ENCODE data around the gene DHRS4. TPM values are rescaled to one million over a fixed set of nuclear protein-coding genes. Genes with fewer than 3 reads are reported as not detected.
"Not testable (repeated sequence)": the region's sequence is repeated elsewhere in the genome, so short reads cannot be mapped to it uniquely, and the experiment has no call there.

DHRS4 gene
- total and polyA plus RNA-seq, 8 donors, result 28.1 to 41.4 (median 37.1) TPM

DNA sequence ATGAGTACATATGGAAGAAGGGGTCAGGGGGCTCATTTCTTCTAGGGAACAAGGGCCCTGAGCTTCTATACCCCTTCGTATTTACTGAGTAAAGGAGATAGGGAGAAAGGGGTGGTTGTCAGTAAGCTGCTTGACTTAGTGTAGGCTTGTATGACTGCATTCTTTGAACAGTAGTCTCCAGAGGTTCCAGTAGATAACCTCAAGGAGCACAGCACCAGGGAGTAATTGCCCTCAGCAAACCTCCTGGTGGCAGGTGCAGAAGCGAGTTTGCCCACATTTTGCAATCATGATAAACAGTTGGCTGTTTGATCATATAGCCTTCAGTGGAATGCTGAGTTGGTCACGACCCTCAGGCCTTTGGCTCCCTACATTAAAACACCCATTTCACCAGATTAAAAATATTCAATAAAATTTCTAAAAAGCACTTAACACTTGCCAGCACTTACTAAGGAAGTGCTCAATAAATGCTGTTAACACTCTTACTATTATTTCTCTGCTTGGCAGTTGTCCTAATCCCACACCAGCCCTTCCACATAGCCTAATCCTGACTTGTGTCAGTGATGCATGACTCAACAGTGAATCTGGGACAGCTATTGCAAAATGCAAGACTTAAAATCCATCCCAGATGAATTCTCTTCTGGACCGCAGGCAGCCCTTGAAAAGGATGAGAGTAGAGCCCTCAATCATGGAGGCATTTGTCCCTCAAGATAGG is 31.5 kb downstream of the DHRS4 start:
- no peak overlapping the region for H3K4me3 ChIP-seq
- ATAC-seq (no peak), DNase-seq (no peak)
- H3K27me3 ChIP-seq, result no peaks in the 10 kb centered on the region
- intact Hi-C loops (cut with DNase I), result no loop called here
- H3K27ac ChIP-seq, result peak overlapping the region in 1 of 2 donors; percentile 7
- H3K4me1 ChIP-seq, result peaks cover 13 to 20% of the 10 kb centered on the region in 2 donors
- H3K9me3 ChIP-seq, result no peaks in the 10 kb centered on the region
- TF ChIP-seq, protein P1, sequence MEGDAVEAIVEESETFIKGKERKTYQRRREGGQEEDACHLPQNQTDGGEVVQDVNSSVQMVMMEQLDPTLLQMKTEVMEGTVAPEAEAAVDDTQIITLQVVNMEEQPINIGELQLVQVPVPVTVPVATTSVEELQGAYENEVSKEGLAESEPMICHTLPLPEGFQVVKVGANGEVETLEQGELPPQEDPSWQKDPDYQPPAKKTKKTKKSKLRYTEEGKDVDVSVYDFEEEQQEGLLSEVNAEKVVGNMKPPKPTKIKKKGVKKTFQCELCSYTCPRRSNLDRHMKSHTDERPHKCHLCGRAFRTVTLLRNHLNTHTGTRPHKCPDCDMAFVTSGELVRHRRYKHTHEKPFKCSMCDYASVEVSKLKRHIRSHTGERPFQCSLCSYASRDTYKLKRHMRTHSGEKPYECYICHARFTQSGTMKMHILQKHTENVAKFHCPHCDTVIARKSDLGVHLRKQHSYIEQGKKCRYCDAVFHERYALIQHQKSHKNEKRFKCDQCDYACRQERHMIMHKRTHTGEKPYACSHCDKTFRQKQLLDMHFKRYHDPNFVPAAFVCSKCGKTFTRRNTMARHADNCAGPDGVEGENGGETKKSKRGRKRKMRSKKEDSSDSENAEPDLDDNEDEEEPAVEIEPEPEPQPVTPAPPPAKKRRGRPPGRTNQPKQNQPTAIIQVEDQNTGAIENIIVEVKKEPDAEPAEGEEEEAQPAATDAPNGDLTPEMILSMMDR (IDR thresholded peaks at IDR 0.05), result no peak
- no peaks in the 10 kb centered on the region for H3K36me3 ChIP-seq

DNA sequence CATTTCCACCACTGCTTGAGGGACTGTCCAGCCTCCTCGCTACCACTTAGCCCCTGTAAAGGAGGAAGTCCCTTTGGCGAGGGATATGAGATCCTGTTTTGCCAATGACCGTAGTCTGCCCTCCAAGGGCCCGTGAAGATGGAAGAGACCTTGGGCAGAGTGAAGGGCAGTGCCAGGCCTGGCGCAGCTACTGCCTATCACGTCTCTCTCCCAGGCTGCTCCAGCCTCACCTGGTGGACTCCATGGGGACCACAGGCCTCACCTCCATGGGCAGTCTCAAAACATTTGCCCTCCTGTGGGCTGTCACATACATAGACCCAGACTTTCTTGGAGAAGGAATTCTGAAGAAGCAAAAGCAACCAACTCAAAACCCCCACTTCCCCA is 34.6 kb downstream of the DHRS4 start:
- H3K27me3 ChIP-seq; intact Hi-C loops (cut with DNase I); H3K36me3 ChIP-seq; H3K9me3 ChIP-seq; DNase-seq: not testable (repeated sequence)
- Histone ChIP-seq H3K4me3 (peak overlapping the region; percentile 35 to 50), H3K27ac (peak overlapping the region; percentile 75), H3K4me1 (peaks cover 13 to 22% of the 10 kb centered on the region in 2 donors)
- peak; percentile 21 for ATAC-seq

DNA sequence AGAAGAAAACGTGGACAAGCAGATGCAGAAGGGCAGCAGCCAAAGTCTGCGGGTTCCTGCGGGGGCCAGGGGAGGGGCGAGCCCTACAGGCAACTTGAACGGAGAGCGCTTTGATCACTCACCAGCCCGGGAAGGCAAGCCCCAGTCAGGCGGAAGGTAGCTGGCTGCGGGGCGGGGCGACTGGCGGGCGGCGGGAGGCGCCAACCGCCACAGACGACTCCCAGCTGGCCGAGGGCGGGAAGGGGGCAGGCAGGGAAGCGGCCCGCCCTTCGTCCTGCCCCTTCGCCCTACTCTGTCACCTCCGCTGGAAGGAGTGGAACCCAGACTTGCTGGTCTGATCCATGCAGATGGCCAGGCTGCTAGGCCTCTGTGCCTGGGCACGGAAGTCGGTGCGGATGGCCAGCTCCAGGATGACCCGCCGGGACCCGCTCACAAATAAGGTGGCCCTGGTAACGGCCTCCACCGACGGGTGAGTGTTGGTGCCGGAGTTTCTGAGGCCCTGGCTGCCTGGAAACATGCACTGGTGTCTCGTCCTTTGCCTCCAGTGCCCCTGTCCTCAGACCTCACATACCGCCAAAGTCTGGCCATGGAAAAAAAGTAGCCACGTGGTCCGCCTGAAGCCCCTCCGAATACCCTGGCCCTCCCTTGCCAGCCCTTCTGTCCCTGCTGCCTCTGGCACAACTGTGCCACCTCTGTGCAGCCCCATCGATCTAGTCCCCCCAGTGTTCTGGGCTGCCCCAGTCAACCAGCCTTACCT is 35.2 kb downstream of the DHRS4 start, which contains the start of gene DHRS4L2:
Gene DHRS4L2 (plus strand): TSS at position 323 of the 757 bp plus-strand sequence. CDS start 19 bp downstream, at position 342.
- Histone ChIP-seq H3K4me1 (peaks cover 13 to 22% of the 10 kb centered on the region in 2 donors), H3K4me3 (peak within 1 kb of the TSS; percentile 35 to 50), H3K27ac (peak within 1 kb of the TSS; percentile 75)
- H3K36me3 ChIP-seq; H3K9me3 ChIP-seq; H3K27me3 ChIP-seq; intact Hi-C loops (cut with DNase I): not testable (repeated sequence)
- peak; percentile 98 for ATAC-seq
- peak; percentile 66 to 98 (median 88) for DNase-seq

DNA sequence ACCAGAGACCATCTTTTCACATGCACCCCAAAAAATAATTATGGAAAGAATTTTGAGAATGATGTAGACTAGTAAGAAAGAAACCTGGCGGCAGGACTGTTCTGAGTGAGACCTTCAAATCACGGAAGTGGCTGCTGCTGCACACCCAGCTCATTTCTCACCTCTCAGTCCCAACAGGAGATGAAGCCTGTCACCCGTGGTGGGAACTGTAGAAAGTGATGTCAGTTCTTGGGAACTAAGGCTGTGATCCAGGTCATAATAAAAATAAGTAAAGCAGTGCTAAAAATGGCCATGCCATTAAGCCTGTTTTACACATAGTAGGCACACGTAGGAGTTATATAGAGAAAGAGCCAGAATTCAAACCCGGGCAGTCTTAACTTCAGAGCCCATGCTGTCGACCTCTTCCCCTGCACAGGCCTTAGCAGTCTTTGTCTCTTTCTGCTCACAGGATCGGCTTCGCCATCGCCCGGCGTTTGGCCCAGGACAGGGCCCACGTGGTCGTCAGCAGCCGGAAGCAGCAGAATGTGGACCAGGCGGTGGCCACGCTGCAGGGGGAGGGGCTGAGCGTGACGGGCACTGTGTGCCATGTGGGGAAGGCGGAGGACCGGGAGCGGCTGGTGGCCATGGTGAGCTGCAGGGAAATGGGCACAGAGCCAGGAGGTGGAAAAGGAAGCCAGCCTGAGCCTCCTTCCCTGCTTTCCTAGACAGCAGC is 36.3 kb downstream of the DHRS4 start:
- Histone ChIP-seq H3K4me1 (peaks cover 13 to 22% of the 10 kb centered on the region in 2 donors), H3K4me3 (peak overlapping the region in 1 of 2 donors; percentile 50), H3K27ac (peak overlapping the region in 1 of 2 donors; percentile 37)
- intact Hi-C loops (cut with DNase I); H3K36me3 ChIP-seq; H3K27me3 ChIP-seq; ATAC-seq; H3K9me3 ChIP-seq: not testable (repeated sequence)
- DNase-seq, result peak in 1 of 4 donors; percentile 82

DNA sequence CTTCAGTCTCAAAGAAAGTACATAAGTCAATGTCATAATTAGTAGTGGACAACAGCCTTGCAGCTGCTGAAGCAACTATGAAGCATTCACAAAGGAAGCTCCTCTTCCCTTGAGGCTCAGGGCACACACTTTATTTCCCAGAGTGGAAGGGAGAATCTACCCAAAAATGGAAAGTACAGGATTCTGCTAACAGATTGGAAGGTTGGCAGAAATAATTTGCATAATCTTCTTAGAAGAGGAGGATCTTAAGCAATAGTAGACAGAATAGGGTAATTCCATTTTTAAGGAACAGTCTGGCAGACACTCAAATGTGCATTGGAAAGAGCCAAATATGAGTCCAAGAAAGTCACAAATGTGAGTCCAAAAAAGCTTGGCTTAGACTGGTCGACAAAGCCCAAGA is 37.4 kb downstream of the DHRS4 start:
- H3K9me3 ChIP-seq; H3K27ac ChIP-seq; DNase-seq; H3K27me3 ChIP-seq; H3K36me3 ChIP-seq; ATAC-seq; H3K4me3 ChIP-seq; intact Hi-C loops (cut with DNase I): not testable (repeated sequence)
- peaks cover 7 to 22% of the 10 kb centered on the region in 2 donors for H3K4me1 ChIP-seq

DNA sequence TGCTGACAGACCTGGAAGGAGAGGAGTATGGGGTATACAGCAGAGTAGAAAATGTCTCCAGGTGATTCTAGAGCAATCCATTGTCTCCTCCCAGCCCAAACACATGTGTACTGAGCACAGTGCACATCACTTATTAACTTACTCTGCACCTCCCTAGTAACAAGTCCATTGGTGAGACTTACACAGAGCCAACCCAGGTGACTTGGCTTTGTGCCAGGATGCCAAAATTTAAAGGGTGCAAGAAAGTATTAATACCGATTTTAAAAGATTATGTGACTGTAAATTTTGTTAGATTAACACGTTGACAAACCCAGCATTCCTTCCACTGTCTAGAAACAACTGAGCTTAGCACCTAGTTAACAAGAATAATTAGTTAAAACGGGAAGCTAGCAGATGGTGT is 39.5 kb downstream of the DHRS4 start:
- ATAC-seq; DNase-seq; intact Hi-C loops (cut with DNase I); H3K4me3 ChIP-seq; H3K27me3 ChIP-seq; H3K36me3 ChIP-seq; H3K9me3 ChIP-seq; H3K27ac ChIP-seq: not testable (repeated sequence)
- peaks cover 7 to 22% of the 10 kb centered on the region in 2 donors for H3K4me1 ChIP-seq

DNA sequence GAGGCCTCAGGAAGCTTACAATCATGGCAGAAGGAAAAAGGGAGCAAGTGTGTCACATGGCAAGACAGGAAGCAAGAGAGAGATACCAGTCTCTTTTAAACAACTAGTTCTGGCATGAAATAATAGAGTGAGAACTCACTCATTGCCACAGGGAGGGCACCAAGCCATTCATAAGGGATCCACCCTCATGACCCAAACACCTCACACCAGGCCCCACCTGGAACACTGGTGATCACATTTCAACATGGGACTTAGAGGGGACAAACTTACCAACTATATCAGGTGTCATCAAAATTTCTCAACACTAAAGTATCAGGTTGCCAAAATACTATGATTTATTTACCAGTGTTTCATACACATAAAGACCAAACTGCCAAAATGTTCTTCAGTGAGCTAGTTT is 42.4 kb downstream of the DHRS4 start:
- intact Hi-C loops (cut with DNase I); H3K9me3 ChIP-seq; DNase-seq; H3K36me3 ChIP-seq; ATAC-seq; H3K4me3 ChIP-seq; H3K27me3 ChIP-seq; H3K4me1 ChIP-seq; H3K27ac ChIP-seq: not testable (repeated sequence)

DNA sequence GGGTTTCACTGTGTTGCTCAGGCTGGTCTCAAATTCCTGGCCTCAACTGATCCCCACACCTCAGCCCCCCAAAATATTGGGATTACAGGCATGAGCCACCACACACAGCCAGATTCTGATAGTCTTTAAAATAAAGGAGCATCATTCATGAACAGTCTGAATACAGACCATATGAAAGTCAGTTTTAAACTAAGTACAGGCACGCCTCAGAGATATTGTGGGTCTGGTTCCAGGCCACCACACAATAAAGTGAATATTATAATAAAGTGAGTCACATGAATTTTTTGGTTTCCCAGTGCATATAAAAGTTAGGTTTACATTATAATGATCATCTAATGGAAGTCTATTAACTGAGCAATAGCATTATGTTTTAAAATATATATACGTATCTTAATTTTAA is 43.3 kb downstream of the DHRS4 start:
- H3K27me3 ChIP-seq; H3K27ac ChIP-seq; H3K4me3 ChIP-seq; intact Hi-C loops (cut with DNase I); H3K9me3 ChIP-seq; H3K36me3 ChIP-seq; H3K4me1 ChIP-seq; ATAC-seq; DNase-seq: not testable (repeated sequence)

DNA sequence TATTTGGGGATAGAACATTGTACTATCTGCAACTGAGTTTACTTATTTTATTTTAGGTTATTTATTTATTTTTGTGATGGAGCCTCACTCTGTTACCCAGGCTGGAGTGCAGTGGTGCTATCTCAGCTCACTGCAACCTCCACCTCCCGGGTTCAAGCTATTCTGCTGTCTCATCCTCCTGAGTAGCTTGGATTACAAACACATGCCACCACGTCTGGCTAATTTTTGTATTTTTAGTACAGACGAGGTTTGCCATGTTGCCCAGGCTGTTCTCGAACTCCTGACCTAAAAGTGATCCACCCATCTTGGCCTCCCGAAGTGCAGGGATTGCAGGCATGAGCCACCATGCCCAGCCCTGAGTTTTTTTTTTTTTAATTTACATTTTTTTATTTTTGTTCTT is 46.1 kb downstream of the DHRS4 start:
- H3K4me3 ChIP-seq; H3K27ac ChIP-seq; H3K27me3 ChIP-seq; H3K36me3 ChIP-seq; intact Hi-C loops (cut with DNase I); H3K9me3 ChIP-seq; DNase-seq; ATAC-seq; H3K4me1 ChIP-seq: not testable (repeated sequence)

DNA sequence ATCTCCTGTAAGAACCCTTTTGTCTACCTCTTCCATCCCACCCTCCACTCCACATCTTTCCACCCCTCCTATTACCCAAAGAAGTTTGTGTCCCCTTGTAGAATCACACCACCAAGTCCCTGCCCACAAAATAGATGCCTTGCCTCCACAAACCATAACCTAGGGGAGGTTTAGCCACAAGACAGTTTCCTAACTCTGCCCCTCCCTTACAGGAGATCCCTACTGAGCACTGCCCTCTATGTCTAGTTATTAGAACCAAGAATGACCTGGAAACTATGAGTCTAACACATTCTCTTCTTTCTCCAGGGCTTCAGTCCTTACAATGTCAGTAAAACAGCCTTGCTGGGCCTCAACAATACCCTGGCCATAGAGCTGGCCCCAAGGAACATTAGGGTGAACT is 47.5 kb downstream of the DHRS4 start:
- intact Hi-C loops (cut with DNase I); H3K4me3 ChIP-seq; H3K27me3 ChIP-seq; H3K36me3 ChIP-seq; H3K9me3 ChIP-seq; ATAC-seq; H3K4me1 ChIP-seq; DNase-seq; H3K27ac ChIP-seq: not testable (repeated sequence)

DNA sequence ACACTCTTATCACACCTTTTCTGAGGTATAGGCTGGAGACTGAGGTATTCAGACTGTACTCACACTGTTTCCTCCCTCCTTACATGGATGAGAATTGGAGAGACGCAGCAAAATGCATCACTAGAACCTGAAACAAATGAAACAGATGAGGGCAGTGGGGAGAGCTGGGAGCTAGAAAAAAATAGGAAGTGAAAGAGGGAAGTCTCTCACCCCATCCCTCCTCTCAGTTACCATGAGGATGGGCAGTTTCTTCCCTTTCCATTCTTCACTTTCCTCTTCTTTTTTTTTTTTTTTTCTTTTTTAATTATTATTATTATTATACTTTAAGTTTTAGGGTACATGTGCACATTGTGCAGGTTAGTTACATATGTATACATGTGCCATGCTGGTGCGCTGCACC is 48.1 kb downstream of the DHRS4 start:
- peak; percentile 64 for ATAC-seq
- H3K4me3 ChIP-seq; H3K4me1 ChIP-seq; H3K9me3 ChIP-seq; H3K36me3 ChIP-seq; intact Hi-C loops (cut with DNase I); H3K27me3 ChIP-seq; H3K27ac ChIP-seq; DNase-seq: not testable (repeated sequence)

DNA sequence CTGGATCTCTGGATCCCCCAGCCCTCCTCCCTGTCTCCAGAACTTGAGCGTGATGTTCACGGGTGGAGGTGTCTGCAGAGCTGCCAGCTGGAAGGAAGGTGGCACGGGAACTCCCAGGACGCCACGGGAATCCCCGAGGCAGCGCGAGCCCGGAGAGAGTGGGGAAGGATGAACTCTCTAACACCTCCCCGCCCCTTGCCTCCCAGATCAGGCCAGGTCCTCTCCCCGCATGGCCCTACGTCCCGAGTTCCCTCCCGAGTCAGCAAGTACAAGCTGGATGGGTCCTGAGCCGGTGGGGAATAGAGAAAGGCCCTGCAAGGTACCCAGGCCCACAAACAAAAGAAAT is 52.9 kb downstream of the DHRS4 start:
- DNase-seq; H3K9me3 ChIP-seq; H3K27me3 ChIP-seq; H3K4me1 ChIP-seq; H3K36me3 ChIP-seq; intact Hi-C loops (cut with DNase I): not testable (repeated sequence)
- Histone ChIP-seq H3K27ac (peak overlapping the region in 1 of 2 donors; percentile 50), H3K4me3 (peak overlapping the region; percentile 22 to 49)
- ATAC-seq, result peak; percentile 63
